ENCODE measurements around the gene EIF2B2.
A peak's percentile ranks its signal among the peaks of the same experiment; 100 is the strongest.

The EIF2B2 gene

DNA sequence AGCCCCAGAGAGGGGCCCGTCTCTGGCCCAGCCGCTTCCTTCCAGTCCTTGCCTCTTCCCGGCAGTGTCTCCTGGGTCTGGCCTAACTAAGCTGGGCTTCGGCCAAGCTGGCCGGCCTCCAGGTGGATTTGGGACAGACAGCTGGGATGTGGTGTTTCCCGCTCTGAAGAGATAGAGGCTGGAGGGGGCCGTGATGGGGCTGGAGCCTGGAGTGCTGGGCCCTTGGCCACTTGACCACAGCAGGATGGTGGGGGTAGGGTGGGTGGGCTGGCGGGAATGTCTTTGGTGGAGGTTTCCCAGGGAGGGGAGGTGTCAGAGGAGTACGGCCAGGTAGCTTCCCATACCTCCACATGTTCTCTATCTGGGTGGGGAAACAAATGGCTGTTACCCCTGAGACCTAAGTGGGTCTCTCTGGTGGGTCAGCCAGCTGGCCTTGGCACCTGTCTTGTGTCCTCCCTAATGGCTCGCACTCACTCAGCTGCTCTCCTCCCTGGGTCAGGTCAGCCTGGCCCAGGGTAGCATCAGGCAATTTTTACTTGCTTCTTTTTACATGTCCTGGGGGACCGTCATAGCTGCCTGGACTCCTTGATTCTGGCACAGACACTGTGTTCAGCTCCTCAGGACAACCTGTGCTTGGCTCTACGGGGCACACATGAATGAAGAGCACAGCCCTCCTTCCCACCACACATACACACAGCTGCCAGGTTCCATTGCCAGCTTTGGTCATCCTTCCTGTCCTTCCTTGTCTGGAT lies 27.5 kb upstream of the EIF2B2 start:
- Histone ChIP-seq H3K27me3 (ENCODE audit: insufficient read depth, low read length) (no peaks in the 10 kb centered on the region), H3K4ac (ENCODE audit: low read depth, low read length) (peak overlapping the region; percentile 27), H3K23ac (ENCODE audit: low read length) (no peak overlapping the region), H3K14ac (ENCODE audit: low read length) (peak overlapping the region; percentile 26), H3K79me2 (ENCODE audit: control insufficient read depth, insufficient read depth, low read length, poor library complexity) (peaks cover 4% of the 10 kb centered on the region), H2BK5ac (ENCODE audit: low read depth, low read length, poor library complexity) (peak overlapping the region; percentile 39), H3K18ac (ENCODE audit: low read length) (peak overlapping the region; percentile 49), H4K91ac (ENCODE audit: low read depth, low read length) (peak overlapping the region; percentile 28), H2AFZ (ENCODE audit: insufficient read depth, low read length, poor library complexity) (peak overlapping the region; percentile 14), H3K9me3 (ENCODE audit: insufficient read depth, low read depth, low read length) (no peaks in the 10 kb centered on the region), H4K8ac (ENCODE audit: low read depth, low read length) (peak overlapping the region; percentile 1), H2BK120ac (ENCODE audit: insufficient read depth, low read length, poor library complexity) (peak overlapping the region; percentile 18), H3K79me1 (ENCODE audit: low read length) (peaks cover 39% of the 10 kb centered on the region), H3K27ac (ENCODE audit: low read depth, low read length) (no peak overlapping the region), H3K9ac (ENCODE audit: low read length) (no peak overlapping the region), H3K4me1 (ENCODE audit: control insufficient read depth in 1 of 2, insufficient read depth in 2 of 2, low read length in 2 of 2) (peaks cover 42 to 50% of the 10 kb centered on the region in 2 experiments), H2AK5ac (ENCODE audit: low read length) (peak overlapping the region; percentile 71), H3K4me3 (ENCODE audit: low read depth, low read length) (no peak overlapping the region), H2BK12ac (ENCODE audit: low read length) (peak overlapping the region; percentile 42), H3K36me3 (ENCODE audit: control insufficient read depth in 1 of 2, insufficient read depth in 2 of 2, low read length in 2 of 2) (no peaks in the 10 kb centered on the region), H4K12ac (ENCODE audit: low read depth, low read length) (no peak overlapping the region), H3K4me2 (ENCODE audit: low read length) (no peak overlapping the region)
- WGBS (ENCODE audit: extremely low coverage, insufficient coverage, insufficient read length): no CpG with 5 or more reads among the region's 12 CpGs
- no peak for DNase-seq

DNA sequence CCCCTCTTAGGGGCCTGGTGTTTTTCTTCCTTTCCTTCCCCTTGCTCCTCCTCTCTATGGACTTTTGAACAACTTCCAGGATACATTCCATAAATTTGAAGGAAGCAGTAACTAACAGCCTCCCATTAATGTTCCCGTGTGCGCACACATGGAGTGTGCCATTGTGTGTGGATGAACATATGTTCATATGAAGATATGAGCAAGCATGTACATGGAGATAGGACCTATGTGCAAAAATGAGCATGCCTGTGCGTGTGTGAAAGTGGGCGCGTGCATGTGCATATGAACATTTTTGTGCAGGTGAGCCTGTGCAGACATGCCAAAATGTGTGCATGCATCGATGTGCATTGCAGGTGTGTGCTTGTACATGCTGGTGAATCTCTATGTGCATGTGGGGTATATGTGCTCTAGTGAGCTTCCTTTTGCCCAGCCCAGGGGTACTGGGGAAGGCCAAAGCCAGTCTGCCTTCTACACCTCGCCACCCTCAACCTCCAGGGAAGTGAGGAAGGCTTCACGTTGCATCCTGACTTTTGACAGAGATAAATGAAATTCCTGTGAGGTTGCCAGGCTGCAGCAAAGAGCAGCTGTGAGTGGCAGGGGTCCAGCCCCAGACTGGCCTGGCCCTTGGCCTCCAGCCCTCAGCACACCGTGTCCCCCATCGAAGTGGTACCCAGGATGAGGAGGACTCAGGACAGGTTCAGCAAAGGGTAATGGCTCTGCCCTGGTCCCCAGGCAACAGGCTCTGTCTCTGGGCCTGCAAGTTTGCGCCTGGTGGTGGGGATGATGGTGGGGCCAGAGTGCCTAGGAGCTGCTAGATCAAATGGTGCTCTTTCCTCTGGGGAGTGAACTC lies 26.2 kb upstream of the EIF2B2 start:
- Histone ChIP-seq H3K9ac (ENCODE audit: low read length) (no peak overlapping the region), H2BK12ac (ENCODE audit: low read length) (no peak overlapping the region)

DNA sequence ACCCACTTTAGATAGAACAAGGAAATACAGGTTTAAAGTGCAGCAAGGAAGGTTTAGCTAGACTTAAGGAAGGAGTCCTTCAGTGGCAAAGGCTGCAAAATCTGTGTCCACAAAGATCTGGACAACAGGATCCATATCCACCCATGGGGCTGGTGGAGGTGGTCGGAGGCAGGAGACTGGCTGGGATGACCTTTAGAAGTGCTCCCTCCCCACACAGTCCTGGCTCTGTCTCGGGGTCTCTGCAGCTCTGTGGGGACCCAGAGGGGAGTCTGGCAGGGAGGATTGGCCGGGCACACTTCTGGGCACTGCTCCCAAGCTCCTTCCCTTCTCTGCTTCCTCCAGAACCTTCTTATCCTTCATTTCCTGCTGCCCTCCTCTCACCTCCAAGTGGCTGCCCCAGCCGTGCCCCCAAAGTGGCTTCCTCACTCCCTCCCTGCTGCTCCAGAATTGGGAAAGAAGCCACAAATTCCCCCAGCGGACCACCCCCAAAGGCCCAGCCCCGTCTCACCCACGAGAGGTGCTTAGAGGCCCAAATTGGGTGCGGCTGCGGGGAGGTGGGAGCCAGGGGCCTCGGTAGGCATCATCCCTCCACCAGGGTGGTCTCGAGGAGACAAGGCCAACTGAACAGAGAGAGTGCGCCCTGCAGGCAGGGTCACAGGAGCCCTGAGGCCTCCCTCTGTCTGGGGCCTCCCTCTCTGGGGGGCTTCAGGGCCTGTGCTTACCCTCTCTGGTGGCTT lies 25.4 kb upstream of the EIF2B2 start:
- H3K27me3 ChIP-seq (ENCODE audit: insufficient read depth, low read length): no peaks in the 10 kb centered on the region
- no peaks in the 10 kb centered on the region for H3K9me3 ChIP-seq (ENCODE audit: insufficient read depth, low read depth, low read length)
- H2BK12ac ChIP-seq (ENCODE audit: low read length): peak overlapping the region; percentile 37
- no peak overlapping the region for H3K4ac ChIP-seq (ENCODE audit: low read depth, low read length)
- no peak for DNase-seq
- no peaks in the 10 kb centered on the region for H3K36me3 ChIP-seq (ENCODE audit: control insufficient read depth in 1 of 2, insufficient read depth in 2 of 2, low read length in 2 of 2)
- WGBS (ENCODE audit: extremely low coverage, insufficient coverage, insufficient read length): no CpG with 5 or more reads among the region's 12 CpGs
- no peak overlapping the region for H3K4me3 ChIP-seq (ENCODE audit: low read depth, low read length)
- peak overlapping the region; percentile 90 for H4K91ac ChIP-seq (ENCODE audit: low read depth, low read length)
- H3K9ac ChIP-seq (ENCODE audit: low read length): no peak overlapping the region
- no peak overlapping the region for H2AFZ ChIP-seq (ENCODE audit: insufficient read depth, low read length, poor library complexity)
- peaks cover 4% of the 10 kb centered on the region for H3K79me2 ChIP-seq (ENCODE audit: control insufficient read depth, insufficient read depth, low read length, poor library complexity)
- peak overlapping the region; percentile 32 for H4K8ac ChIP-seq (ENCODE audit: low read depth, low read length)
- H2BK5ac ChIP-seq (ENCODE audit: low read depth, low read length, poor library complexity): peak overlapping the region; percentile 1
- peak overlapping the region; percentile 31 for H3K18ac ChIP-seq (ENCODE audit: low read length)
- H2BK120ac ChIP-seq (ENCODE audit: insufficient read depth, low read length, poor library complexity): peak overlapping the region; percentile 60
- H3K23ac ChIP-seq (ENCODE audit: low read length): no peak overlapping the region
- H3K14ac ChIP-seq (ENCODE audit: low read length): peak overlapping the region; percentile 59
- no peak overlapping the region for H3K27ac ChIP-seq (ENCODE audit: low read depth, low read length)
- peaks cover 47 to 60% of the 10 kb centered on the region in 2 experiments for H3K4me1 ChIP-seq (ENCODE audit: control insufficient read depth in 1 of 2, insufficient read depth in 2 of 2, low read length in 2 of 2)
- peaks cover 50% of the 10 kb centered on the region for H3K79me1 ChIP-seq (ENCODE audit: low read length)
- no peak overlapping the region for H3K4me2 ChIP-seq (ENCODE audit: low read length)
- peak overlapping the region; percentile 50 for H2AK5ac ChIP-seq (ENCODE audit: low read length)
- no peak overlapping the region for H4K12ac ChIP-seq (ENCODE audit: low read depth, low read length)

More for the DNA sequence above, 26.2 kb upstream of the EIF2B2 start:
- H2BK120ac ChIP-seq (ENCODE audit: insufficient read depth, low read length, poor library complexity): no peak overlapping the region
- no peak overlapping the region for H3K18ac ChIP-seq (ENCODE audit: low read length)
- DNase-seq: no peak
- H3K4me3 ChIP-seq (ENCODE audit: low read depth, low read length): no peak overlapping the region
- H3K4ac ChIP-seq (ENCODE audit: low read depth, low read length): no peak overlapping the region
- H3K4me2 ChIP-seq (ENCODE audit: low read length): no peak overlapping the region
- no peak overlapping the region for H3K23ac ChIP-seq (ENCODE audit: low read length)
- H2AFZ ChIP-seq (ENCODE audit: insufficient read depth, low read length, poor library complexity): no peak overlapping the region
- H3K79me1 ChIP-seq (ENCODE audit: low read length): peaks cover 50% of the 10 kb centered on the region
- H2AK5ac ChIP-seq (ENCODE audit: low read length): no peak overlapping the region
- no peak overlapping the region for H4K12ac ChIP-seq (ENCODE audit: low read depth, low read length)
- H3K36me3 ChIP-seq (ENCODE audit: control insufficient read depth in 1 of 2, insufficient read depth in 2 of 2, low read length in 2 of 2): no peaks in the 10 kb centered on the region
- no peak overlapping the region for H2BK5ac ChIP-seq (ENCODE audit: low read depth, low read length, poor library complexity)
- no peak overlapping the region for H4K8ac ChIP-seq (ENCODE audit: low read depth, low read length)
- no peaks in the 10 kb centered on the region for H3K9me3 ChIP-seq (ENCODE audit: insufficient read depth, low read depth, low read length)
- H3K14ac ChIP-seq (ENCODE audit: low read length): peak overlapping the region; percentile 10
- H3K27me3 ChIP-seq (ENCODE audit: insufficient read depth, low read length): no peaks in the 10 kb centered on the region
- H3K79me2 ChIP-seq (ENCODE audit: control insufficient read depth, insufficient read depth, low read length, poor library complexity): peaks cover 4% of the 10 kb centered on the region
- H4K91ac ChIP-seq (ENCODE audit: low read depth, low read length): no peak overlapping the region
- no peak overlapping the region for H3K27ac ChIP-seq (ENCODE audit: low read depth, low read length)
- peaks cover 47 to 60% of the 10 kb centered on the region in 2 experiments for H3K4me1 ChIP-seq (ENCODE audit: control insufficient read depth in 1 of 2, insufficient read depth in 2 of 2, low read length in 2 of 2)
- no CpG with 5 or more reads among the region's 11 CpGs for WGBS (ENCODE audit: extremely low coverage, insufficient coverage, insufficient read length)

DNA sequence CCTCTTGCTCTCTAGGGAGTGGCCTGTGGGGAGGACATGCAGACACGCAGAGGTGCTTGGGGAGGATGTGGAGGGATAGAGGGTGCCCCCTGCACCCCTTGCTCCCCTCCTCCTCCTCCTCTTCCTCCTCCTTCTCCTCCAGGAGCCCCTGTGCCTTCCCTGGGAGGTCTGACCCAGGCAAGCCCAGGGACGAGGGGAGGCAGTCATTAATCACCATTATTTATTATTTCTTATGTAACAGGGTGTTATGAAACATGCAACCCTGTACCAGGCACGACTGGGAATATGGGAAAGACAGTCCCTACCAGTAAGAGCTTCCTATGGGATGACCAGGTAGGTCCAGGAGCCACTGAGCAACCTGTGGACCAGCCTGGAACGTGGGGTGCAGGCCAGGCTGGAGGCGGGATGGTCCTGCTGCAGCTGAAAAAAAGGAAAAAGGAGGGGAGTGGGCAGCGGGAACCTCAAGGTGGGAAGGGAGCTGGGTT lies 24.8 kb upstream of the EIF2B2 start:
- peak overlapping the region; percentile 6 for H3K4ac ChIP-seq (ENCODE audit: low read depth, low read length)
- H2AK5ac ChIP-seq (ENCODE audit: low read length): peak overlapping the region; percentile 50
- H3K4me1 ChIP-seq (ENCODE audit: control insufficient read depth in 1 of 2, insufficient read depth in 2 of 2, low read length in 2 of 2): peaks cover 47 to 58% of the 10 kb centered on the region in 2 experiments
- H3K27ac ChIP-seq (ENCODE audit: low read depth, low read length): peak overlapping the region; percentile 45
- H3K23ac ChIP-seq (ENCODE audit: low read length): no peak overlapping the region
- peak overlapping the region; percentile 52 for H4K8ac ChIP-seq (ENCODE audit: low read depth, low read length)
- no CpG with 5 or more reads among the region's 6 CpGs for WGBS (ENCODE audit: extremely low coverage, insufficient coverage, insufficient read length)
- peak overlapping the region; percentile 31 for H3K18ac ChIP-seq (ENCODE audit: low read length)
- peaks cover 50% of the 10 kb centered on the region for H3K79me1 ChIP-seq (ENCODE audit: low read length)
- DNase-seq: no peak
- H3K4me3 ChIP-seq (ENCODE audit: low read depth, low read length): no peak overlapping the region
- no peak overlapping the region for H3K4me2 ChIP-seq (ENCODE audit: low read length)
- no peak overlapping the region for H2AFZ ChIP-seq (ENCODE audit: insufficient read depth, low read length, poor library complexity)
- peak overlapping the region; percentile 61 for H2BK5ac ChIP-seq (ENCODE audit: low read depth, low read length, poor library complexity)
- H2BK12ac ChIP-seq (ENCODE audit: low read length): peak overlapping the region; percentile 67
- H3K79me2 ChIP-seq (ENCODE audit: control insufficient read depth, insufficient read depth, low read length, poor library complexity): peaks cover 4% of the 10 kb centered on the region
- H3K9ac ChIP-seq (ENCODE audit: low read length): no peak overlapping the region
- H3K9me3 ChIP-seq (ENCODE audit: insufficient read depth, low read depth, low read length): no peaks in the 10 kb centered on the region
- H3K27me3 ChIP-seq (ENCODE audit: insufficient read depth, low read length): no peaks in the 10 kb centered on the region
- peak overlapping the region; percentile 28 for H4K12ac ChIP-seq (ENCODE audit: low read depth, low read length)
- H3K36me3 ChIP-seq (ENCODE audit: control insufficient read depth in 1 of 2, insufficient read depth in 2 of 2, low read length in 2 of 2): no peaks in the 10 kb centered on the region
- peak overlapping the region; percentile 80 for H3K14ac ChIP-seq (ENCODE audit: low read length)
- peak overlapping the region; percentile 81 for H2BK120ac ChIP-seq (ENCODE audit: insufficient read depth, low read length, poor library complexity)
- H4K91ac ChIP-seq (ENCODE audit: low read depth, low read length): peak overlapping the region; percentile 90

All from trophoblast cell (in vitro differentiated cells and primary cell).